Brain pericyte (primary cell): ENCODE measurements around the gene TEAD2.
A peak's percentile ranks its signal among the peaks of the same experiment; 100 is the strongest.

ENCODE experiments used
- DNase-seq: peaks from one replicate; pipeline ENCODE4 v3.0.0-alpha.2; 2012; ENCODE audit warnings: low read depth, low spot score

TEAD2 gene

DNA sequence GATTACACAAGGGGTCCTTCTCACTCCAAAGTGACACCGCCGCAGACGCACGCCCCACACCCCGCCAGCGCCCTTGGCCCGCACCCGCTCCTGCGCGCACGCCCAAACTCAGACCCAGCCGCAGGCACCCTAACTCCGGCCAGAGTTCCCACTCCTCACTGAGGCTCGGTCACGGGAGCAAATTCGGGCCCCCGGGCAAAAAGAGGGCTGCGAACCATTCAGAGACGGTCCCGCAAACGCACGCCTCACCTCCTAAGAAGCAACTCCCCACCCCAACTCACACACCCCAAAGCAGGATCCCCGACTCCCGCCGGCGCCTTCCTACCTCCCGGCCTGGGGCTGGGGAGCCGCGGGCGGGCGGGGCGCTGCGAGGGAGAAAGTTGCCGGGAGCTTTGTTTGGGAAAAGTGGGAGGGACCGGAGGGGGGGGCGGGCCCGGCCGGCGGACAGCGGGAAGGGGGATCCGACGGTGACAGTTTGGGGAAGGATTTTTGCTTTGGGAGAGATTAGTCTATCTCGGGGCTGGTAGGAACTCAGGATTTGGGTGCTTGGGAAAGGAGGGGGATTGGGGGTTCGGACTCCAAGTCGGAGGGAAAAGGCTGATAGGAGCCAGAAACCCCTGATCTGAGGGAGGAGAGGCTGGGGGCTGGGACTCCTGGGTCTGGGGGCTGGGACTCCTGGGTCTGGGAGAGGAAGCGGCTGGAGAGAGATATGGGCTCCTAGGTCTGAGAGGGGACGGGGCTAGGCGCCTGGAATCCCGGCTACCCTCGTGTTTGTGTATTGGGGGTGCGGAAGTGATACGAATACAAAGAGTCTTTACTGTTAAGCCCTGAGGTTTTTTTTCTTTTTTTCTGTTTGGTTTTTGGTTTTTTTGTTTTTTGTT is at the start of gene TEAD2:
TEAD2 (minus strand) TSS at position 369 of the 881 bp plus-strand sequence. CDS start 2,341 bp downstream, outside the sequence.
- DNase-seq, result no peak

DNA sequence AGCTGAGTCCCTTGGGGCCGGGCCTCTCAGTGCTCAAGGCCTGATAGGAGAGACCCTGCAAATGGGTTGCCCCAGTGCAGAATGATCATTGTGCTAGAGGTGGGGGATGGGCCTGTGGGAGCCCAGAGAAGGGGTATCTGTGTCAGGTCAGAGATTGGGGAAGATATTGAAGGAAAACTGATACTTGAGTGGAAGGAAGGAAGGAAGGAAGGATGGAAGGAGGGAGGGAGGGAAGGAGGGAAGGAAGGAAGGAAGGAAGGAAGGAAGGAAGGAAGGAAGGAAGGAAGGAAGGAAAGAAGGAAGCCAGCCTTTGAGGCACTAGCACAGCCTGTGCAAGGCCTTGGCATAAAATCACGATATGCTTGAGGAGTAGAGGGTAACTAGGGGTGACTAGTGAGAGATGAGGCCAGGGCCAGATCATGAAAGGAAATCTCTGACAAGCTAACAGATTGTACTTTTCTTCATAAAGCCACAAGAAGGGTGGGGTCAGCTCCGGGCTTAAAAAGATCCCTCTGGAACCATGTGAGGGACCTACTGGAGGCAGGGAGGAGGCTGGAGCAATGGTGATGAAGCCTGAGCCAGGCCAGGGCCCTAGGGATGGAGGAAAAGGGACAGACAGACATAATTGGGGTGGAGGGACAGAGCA is 49.6 kb upstream of the TEAD2 start:
- no peak for DNase-seq

- DNase-seq, result no peak
Measured at GRCh38 chr19:49409441-49410029, 47.3 kb upstream of the TEAD2 start.

DNA sequence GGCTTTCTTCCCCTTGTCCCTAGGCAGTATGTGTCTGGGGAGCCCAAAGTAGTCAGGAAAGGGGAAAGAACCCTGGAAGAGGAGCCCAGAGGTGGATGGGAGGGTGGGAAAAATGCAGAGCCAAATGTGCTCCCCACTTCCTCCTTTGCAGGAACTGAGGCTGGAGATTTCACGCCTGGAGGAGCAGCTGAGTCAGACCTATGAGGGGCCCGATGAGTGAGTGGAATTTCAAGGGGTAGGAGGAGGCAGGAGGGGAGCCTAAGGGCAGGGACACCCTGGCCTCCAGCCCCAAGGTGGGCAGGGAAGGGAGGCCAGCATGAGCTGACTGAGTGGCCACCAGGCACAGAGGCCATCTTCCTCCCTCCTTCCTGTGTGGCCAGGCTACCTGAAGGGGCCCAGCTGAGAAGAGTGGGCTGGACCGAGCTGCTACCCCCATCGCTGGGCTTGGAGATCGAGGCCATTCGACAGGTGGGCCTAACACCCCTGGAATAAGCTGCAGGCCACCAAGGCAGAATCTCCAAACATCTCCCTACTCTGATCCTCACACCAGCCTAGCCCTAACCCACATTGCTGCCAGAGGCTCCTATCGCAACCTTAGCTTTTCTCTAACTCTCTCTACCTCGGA is 46.7 kb upstream of the TEAD2 start:
- DNase-seq, result no peak

DNA sequence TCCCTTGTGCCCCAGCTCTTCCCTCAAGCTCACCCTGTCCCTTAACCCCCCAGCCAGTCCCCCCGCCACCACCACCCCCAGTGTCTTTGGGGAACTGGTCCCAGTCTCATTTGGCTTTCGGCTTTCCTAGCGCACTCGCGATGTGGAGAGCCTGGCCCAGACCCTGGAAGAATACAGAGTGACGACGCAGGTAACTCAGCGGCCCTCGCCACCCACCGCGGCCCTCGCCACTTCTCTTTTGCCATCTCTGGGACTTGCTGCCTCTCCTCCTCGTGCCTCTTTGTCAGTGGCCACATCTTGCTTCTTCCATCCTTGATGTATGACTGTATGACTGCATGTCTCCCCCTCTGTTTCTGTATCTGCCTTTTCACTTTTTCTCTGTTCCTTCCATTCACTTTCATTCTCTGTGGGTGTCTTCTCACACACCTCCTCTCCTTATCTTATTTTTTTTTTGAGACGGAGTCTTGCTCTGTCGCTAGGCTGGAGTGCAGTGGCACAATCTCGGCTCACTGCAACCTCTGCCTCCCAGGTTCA is 45.3 kb upstream of the TEAD2 start:
- no peak for DNase-seq

DNA sequence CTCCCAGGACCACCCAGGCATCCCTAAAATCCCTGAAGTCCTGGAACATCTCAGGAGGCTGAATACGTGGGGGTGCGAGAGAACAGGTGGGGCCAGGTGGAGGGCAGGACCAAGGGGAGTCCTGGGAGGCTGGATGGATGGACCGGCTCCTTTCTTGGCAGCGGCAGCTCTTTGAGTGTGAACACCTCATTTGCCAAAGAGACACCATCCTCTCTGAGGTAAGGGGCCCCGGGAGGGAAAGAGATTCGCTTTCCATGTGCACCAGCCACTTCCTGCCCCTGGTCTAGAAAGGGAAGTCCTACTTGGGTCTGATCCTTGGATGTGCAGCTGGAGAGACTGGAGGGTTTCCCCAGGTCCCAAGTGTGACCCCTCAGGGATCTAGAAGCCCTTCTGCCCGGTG is 44.9 kb upstream of the TEAD2 start:
- no peak for DNase-seq

GRCh38 chr19:49403404-49404187 is 41.4 kb upstream of the TEAD2 start:
- peak; percentile 89 for DNase-seq

GRCh38 chr19:49400029-49400428 is 37.8 kb upstream of the TEAD2 start:
- no peak for DNase-seq

DNA sequence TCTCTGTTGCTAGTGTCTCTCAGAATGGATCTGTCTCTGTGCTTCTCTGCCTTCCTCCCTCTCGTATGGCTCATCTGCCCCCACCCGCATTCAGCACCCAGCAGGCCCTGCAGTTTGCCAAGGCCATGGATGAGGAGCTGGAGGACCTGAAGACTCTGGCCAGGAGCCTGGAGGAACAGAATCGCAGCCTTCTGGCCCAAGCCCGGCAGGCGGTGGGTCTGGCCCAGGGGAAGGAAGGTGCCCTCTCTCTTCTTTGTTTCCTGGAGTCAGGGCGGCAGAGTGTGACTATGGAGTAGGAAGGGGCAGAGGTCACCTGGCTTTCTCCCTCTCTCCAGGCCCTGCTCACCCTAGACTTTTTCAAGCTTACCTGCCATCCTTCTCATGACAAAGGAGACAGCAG is 36.7 kb upstream of the TEAD2 start:
- no peak for DNase-seq

DNA sequence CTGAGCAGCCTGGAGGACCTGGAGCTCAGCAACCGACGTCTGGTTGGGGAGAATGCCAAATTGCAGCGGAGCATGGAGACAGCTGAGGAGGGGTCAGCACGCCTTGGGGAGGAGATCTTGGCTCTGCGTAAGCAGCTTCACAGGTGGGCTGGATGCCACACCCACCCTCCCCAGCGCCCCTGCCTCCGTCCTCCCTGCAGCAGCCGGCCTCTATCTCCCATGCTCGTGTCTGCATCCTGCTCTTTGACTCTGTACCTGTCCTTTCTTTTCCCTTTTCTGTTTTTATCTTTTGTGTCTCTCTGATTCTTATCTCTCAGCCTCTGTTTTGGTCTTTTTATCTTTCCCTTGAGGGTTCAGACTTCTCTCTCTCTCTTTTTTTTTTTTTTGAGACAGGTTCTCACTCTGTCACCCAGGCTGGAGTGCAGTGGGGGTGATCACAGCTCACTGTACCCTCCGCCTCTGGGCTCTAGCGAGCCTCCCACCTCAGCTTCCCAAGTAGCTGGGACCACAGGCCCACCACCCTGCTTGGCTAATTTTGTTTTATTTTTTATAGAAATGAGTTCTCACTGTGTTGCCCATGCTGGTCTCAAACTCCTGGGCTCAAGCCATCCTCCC is 35.9 kb upstream of the TEAD2 start:
- no peak for DNase-seq

- DNase-seq, result no peak
Measured at GRCh38 chr19:49396738-49397505, 34.7 kb upstream of the TEAD2 start.

DNA sequence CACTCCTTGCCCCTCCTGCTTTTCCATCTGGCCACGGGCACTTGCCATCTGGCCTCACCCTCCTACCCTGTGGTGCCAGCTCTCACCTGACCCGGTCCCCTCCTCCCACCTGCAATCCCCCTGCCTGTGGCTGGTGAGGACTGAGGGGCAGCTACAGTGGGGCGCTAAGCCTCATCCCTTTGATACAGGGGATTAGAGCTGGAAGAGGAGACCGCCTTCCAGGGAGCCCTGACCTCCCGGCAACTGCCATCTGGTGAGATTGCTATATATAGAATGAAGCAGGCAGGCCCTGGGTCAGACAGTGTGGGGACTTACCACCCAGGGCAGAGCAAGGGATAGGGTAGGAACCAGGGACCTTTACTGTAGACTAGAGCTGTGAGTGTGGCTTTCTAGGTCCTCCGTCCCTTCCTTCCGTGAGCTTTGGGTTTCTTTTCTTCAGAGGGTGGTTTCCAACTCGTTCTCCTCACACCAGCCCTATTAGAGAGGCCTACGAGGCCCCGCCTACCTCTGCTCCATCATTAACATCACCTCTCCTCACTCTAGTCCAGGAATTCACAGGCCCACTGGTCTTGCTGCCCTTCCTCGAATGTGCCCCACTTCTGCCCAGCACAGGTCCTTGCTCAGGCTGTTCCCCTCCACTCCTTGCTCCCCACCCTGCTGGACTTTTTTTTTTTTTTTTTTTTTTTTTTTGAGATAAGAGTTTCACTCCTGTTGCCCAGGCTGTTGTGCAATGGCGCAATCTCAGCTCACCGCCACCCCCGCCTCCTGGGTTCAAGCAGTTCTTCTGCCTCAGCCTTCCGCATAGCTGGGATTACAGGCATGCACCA is 33.6 kb upstream of the TEAD2 start:
- no peak for DNase-seq

DNA sequence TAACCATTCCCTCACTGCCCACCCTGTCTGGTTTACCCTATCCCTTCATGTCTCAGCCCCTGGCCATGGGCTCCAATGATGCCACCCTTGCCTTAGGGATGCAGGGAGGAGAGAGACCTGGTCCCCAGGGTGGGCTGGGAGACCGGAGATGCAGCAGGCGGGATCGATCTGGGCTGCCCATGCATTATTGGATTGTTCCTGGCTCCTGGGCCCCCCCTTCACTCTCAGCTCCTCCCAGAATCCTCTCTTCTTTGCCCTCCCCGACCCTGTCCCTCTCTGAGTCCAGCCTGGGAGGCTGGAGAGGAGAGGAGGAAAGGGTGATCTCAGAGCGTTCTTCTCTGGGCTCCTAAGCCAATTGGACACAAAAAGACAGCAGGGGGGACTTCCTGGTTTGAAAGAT is 31.7 kb upstream of the TEAD2 start:
- no peak for DNase-seq

- no peak for DNase-seq
Measured at GRCh38 chr19:49391581-49392399, 29.6 kb upstream of the TEAD2 start.

DNA sequence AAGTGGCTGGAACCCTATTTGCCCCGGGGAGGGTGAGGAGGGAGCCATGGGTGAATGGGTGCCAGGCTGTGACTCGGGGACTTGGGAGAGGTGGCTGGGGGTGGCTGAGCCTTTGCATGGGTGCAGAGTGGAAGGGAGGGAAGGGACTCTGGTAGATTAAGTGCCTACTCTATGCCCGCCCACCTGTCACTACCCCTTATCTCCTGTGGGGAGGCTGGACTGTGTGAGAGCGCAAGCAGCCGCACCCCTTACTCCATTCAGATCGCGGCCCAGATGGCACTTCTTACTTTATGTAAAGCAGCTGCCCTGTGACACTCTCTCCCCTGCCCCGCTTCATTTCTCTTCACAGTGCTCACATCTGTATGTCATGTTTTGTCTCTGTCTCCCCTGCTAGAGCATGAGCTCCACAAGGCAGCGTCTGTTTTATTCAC is 28.7 kb upstream of the TEAD2 start:
- DNase-seq, result no peak

DNA sequence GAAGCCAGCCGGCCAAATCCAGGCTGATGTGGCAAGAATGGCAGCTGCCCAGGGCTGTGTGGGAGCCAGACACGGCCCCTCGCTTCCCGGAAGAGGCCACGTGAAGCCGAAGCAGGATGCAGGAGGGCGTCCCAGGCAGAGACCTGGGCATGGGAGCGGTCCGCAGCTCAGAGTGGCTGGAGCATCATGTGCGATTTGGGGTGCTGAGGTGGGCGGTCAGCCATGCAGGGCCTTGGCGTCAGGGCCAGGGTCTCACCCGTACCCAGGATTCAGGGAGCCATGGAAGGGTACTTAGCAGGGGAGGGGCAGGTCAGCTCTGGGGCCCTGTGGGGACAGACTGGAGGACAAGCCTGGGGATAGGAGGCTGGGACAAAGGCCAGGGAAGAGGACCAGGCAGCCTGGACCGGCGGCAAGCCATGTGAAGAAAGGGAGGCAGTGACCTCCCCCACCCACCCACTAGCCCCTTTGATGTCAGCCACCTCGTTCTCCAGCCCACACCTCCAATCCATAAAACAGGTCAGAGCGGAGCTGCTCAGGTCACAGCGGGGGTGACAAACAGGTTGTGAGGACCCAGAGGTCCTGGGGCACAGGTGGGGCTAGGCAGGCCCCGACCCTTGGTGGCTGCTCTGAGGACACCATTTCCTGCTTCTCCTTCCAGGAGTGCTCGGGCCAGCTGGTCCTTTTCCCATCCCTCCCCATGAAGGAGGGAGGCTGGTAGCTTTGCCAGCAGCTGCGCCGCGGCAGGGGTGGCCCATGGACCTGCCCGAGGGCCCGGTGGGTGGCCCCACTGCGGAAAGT is 28.1 kb upstream of the TEAD2 start:
- no peak for DNase-seq

- DNase-seq, result no peak
Measured at GRCh38 chr19:49389406-49389805, 27.2 kb upstream of the TEAD2 start.
